Right atrium auricular region (tissue), 2 donors: ENCODE measurements around the gene TTLL6. TPM values are rescaled to one million over a fixed set of nuclear protein-coding genes. Genes with fewer than 3 reads are reported as not detected.
"Not testable (repeated sequence)": the region's sequence is repeated elsewhere in the genome, so short reads cannot be mapped to it uniquely, and the experiment has no call there.

Experiments used
- DNase-seq: peaks from one replicate; pipeline ENCODE4 v3.0.0-alpha.2; 2019; ENCODE audit warnings: low spot score
- H3K27ac ChIP-seq, 2 donors: fragments of 200-600 bp; sonication (generic); 1 replicate in 1 of 2; 2 replicates in 1 of 2; pipeline ENCODE4 v1.5.1; 2016 to 2019
- H3K27me3 ChIP-seq, 2 donors: fragments of 200-600 bp; sonication (generic); one replicate each; pipeline versions ENCODE4 v1.5.1 to v1.6.0; 2017 to 2019
- H3K36me3 ChIP-seq: fragments of 200-600 bp; sonication (generic); one replicate; pipeline ENCODE4 v1.5.1; 2016
- H3K4me1 ChIP-seq, 2 donors: fragments of 200-600 bp; sonication (generic); one replicate each; pipeline versions ENCODE4 v1.5.1 to v1.6.0; 2017 to 2019
- H3K4me3 ChIP-seq, 2 donors: fragments of 200-600 bp; sonication (generic); 1 replicate in 1 of 2; 2 replicates in 1 of 2; pipeline ENCODE4 v1.5.1; 2017 to 2019; ENCODE audit warnings: mild to moderate bottlenecking in 1 of 2, moderate library complexity in 1 of 2
- H3K9me3 ChIP-seq, 2 donors: fragments of 200-600 bp; sonication (generic); one replicate each; pipeline ENCODE4 v1.5.1; 2019
- microRNA counts, 2 donors: library from miRNA; unstranded; fragments of <30 nt; microRNA quantifications; one replicate each; lab custom pipeline; 2016 to 2017
- microRNA-seq, 2 donors: library from miRNA; unstranded; fragments of <30 nt; microRNA quantifications; one replicate each; pipeline ENCODE4, GENCODE V29; 2016 to 2017; ENCODE audit warnings: borderline number of aligned reads in 2 of 2, borderline replicate concordance in 1 of 2
- total RNA-seq, 2 donors: library from RNA; depleted of rRNA; stranded (reverse); fragments of >200 nt; gene quantifications; one replicate each; pipeline ENCODE4 v1.1.0, GENCODE V29; 2016
- TF ChIP-seq, protein P1 (sequence below), 2 donors: fragments of 200-600 bp; sonication (generic); IDR thresholded peaks; one replicate each; pipeline ENCODE4 v1.5.1; 2019; ENCODE audit warnings: antibody characterized with exemption in 2 of 2

Gene TTLL6
- total RNA-seq, 2 donors from 2014 or later = not detected

DNA sequence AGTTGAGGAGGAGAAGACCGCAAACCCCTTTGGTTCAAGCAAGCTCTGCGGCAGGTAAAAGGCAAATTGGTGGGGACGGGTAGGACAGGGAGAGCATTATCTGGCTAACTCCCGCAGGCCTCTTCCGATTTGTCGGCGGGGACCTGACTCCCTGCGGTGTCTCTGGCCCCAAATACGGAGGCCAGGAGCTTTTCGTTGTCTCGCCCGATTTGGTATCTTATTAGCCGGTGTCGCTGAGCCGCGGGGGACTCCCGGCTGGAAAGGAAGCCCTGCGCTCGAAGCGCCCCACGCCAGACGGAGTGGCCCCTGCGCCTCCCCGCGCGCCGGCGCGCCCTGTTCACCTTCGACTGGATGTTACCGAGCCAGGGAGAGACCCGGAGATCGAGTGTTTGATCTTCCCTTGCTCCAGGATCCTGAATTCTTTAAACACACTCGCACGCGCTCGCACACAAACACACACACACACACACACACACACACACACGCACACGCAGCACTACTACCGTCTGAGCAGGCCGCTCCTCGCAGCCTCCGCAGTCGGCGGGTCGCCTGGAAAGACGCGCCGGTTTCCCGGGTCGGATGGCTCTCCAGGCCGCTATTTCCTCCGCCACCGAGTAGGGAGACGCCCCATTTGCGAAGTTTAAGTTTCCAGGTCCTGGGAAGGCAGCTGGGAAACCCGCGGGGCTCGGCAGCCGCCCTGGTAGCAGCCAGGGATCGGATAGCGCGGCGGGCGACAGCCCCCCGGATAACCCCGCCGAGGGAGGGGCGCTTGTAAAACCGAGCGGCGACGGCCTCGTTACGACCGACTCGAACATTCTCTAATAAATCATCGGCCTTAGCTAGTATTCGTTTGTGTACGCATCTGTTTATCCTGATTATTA is 98.0 kb downstream of the TTLL6 start:
- Histone ChIP-seq H3K36me3 (no peaks in the 10 kb centered on the region), H3K4me1 (peaks cover 0 to 24% of the 10 kb centered on the region in 2 donors), H3K4me3 (no peak overlapping the region), H3K27me3 (peaks cover 63 to 76% of the 10 kb centered on the region in 2 donors), H3K27ac (no peak overlapping the region), H3K9me3 (no peaks in the 10 kb centered on the region)
- DNase-seq = no peak
- TF ChIP-seq, protein P1, sequence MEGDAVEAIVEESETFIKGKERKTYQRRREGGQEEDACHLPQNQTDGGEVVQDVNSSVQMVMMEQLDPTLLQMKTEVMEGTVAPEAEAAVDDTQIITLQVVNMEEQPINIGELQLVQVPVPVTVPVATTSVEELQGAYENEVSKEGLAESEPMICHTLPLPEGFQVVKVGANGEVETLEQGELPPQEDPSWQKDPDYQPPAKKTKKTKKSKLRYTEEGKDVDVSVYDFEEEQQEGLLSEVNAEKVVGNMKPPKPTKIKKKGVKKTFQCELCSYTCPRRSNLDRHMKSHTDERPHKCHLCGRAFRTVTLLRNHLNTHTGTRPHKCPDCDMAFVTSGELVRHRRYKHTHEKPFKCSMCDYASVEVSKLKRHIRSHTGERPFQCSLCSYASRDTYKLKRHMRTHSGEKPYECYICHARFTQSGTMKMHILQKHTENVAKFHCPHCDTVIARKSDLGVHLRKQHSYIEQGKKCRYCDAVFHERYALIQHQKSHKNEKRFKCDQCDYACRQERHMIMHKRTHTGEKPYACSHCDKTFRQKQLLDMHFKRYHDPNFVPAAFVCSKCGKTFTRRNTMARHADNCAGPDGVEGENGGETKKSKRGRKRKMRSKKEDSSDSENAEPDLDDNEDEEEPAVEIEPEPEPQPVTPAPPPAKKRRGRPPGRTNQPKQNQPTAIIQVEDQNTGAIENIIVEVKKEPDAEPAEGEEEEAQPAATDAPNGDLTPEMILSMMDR (IDR thresholded peaks at IDR 0.05) = no peak

DNA sequence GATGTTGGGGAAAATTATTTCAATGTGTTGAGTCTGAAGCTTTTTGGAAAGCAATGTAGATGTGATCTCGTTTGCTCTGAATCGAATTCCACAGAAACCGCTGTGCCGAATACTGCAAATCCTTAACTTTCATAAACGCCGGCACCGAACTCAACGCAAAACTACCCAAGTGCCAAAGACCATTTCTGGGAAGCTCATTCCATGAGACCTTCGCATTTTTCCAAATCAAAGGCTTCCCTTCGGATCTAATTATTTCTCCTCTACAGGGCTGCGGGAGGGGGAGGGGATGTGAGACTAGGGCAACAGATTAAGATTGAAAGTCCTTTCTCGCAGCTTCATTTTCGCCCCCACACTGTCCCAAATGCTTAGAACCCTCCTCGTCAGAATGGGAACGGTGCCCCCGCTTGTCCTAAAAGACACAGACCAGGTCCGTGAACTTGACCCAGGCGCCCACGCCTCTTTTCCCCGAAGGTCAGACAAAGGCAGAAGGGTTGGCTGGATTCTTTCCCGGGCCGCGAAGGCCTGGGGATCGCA is 98.7 kb downstream of the TTLL6 start:
- DNase-seq = no peak
- no peak overlapping the region for H3K4me3 ChIP-seq
- no peaks in the 10 kb centered on the region for H3K36me3 ChIP-seq
- H3K4me1 ChIP-seq = peaks cover 0 to 18% of the 10 kb centered on the region in 2 donors
- no peak overlapping the region for H3K27ac ChIP-seq
- TF ChIP-seq, protein P1 (IDR thresholded peaks at IDR 0.05) = no peak
- peaks cover 56 to 69% of the 10 kb centered on the region in 2 donors for H3K27me3 ChIP-seq
- H3K9me3 ChIP-seq = no peaks in the 10 kb centered on the region

DNA sequence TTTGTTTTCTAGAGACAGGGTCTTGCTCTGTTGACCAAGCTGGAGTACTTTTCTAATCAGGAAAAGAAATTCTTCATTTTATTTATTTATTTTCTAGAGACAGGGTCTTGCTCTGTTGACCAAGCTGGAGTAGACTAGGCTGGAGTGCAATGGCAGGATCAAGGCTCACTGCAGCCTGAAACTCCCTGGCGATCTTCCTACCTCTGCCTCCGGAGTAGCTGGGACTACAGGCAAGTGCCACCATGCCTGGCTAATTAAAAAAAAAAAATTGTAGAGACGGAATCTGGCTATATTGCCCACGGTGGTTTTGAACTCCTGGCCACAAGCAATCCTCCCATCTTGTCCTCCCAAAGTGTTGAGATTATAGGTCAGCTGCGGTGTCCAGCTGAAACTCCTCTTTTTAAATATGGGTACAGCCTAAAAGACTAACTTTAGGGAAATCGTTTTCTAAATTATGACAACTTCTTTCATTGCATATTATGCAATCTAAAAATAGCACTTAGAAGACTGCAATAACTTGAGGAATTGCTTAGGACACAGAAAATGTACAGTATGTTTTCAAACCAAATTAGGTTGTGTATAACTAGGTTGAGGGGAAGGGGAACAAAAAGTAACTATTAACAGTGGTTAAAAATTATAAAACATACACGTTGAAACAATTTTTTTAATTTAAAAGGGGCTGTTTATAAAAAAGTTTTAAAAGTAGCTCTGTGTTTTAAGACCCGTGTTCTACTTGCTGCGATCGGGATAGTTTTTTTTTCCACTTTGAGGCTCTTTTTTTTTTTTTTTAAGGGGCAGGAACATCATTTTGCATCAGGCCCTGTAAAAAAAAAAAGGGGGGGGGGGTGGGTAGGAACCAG is 99.4 kb downstream of the TTLL6 start:
- peaks cover 0 to 14% of the 10 kb centered on the region in 2 donors for H3K4me1 ChIP-seq
- H3K27ac ChIP-seq = no peak overlapping the region
- no peak for DNase-seq
- TF ChIP-seq, protein P1 (IDR thresholded peaks at IDR 0.05) = no peak
- H3K9me3 ChIP-seq = no peaks in the 10 kb centered on the region
- H3K4me3 ChIP-seq = no peak overlapping the region
- H3K27me3 ChIP-seq = peaks cover 49 to 63% of the 10 kb centered on the region in 2 donors
- H3K36me3 ChIP-seq = no peaks in the 10 kb centered on the region

DNA sequence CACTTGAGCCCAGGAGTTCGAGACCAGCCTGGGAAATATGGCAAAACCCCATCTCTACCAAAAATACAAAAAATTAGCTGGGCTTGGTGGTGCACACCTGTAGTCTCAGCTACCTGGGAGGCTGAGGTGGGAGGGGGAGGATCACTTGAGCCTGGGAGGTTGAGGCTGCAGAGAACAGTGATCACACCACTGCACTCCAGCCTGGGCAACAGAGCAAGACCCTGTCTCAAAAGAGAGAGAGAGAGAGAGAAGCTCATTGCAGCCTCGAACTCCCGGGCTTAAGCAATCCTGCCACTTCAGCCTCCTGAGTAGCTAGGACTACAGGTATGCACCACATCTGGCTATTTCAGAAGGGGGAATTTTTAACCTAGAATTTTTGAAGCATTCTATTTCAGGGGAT is 100.5 kb downstream of the TTLL6 start:
- Histone ChIP-seq H3K4me1 (peaks cover 0 to 14% of the 10 kb centered on the region in 2 donors), H3K27me3 (peaks cover 40 to 53% of the 10 kb centered on the region in 2 donors)
- H3K36me3 ChIP-seq = not testable (repeated sequence)

DNA sequence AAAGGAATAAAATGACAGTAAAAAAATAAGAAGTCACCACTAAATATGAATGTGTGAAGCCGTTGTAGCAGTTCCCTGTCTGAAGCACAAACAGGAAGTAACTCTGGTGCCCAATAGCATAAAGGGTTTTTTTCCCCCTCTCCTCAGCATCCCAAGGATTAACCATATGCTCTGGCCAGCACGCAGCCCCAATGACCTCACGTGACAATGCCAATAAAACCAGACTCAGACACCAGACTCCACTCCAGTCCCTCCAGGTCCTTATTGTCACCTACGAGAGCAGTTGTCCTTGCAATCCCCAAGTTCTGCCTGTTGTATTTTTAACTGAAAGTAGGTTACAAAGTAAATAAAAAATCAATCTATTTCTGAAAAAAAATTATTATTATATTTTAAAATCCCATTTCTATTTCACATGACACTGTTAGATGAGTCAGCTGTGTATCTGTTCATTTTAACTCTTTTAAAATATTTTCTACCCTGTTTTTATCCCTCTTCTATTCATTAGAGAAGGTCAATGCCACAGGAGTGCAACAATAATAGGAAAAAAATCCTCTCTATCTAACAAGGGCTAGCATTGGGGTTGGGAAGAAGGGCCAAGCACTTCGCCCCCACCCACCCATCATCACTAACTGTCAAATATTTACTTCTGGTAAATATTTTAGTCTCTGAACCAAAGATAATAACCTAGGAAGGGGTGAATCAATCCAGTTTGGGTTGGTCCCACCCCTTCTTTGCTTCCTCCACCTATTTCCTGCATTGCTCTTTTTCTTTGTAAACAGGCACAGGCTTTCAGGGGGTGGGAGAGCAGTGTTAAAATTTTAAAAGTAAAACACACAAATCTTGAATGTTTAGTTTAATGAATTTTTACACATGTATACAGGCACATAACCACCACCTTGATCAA is 101.3 kb downstream of the TTLL6 start:
- TF ChIP-seq, protein P1 (IDR thresholded peaks at IDR 0.05) = no peak
- no peak for DNase-seq
- no peaks in the 10 kb centered on the region for H3K9me3 ChIP-seq
- no peak overlapping the region for H3K27ac ChIP-seq
- H3K4me1 ChIP-seq = peaks cover 0 to 14% of the 10 kb centered on the region in 2 donors
- no peaks in the 10 kb centered on the region for H3K36me3 ChIP-seq
- H3K27me3 ChIP-seq = peaks cover 33 to 46% of the 10 kb centered on the region in 2 donors
- no peak overlapping the region for H3K4me3 ChIP-seq

More for the DNA sequence above, 100.5 kb downstream of the TTLL6 start:
- H3K4me3 ChIP-seq, H3K27ac ChIP-seq, DNase-seq, H3K9me3 ChIP-seq: not testable (repeated sequence)

MicroRNAs encoded within 50 kb of the gene (microRNA counts, 767-probe panel; counts per million panel counts)
- 0 to 961 counts per million in 2 donors for microRNA hsa-miR-3185 (lab: Ali Mortazavi, UCI)

Small RNA genes lying within 50 kb of the gene (microRNA-seq; reads per million reads assigned to microRNA genes)
- gene MIR3185 = 0 reads per million in 2 donors

Other genes with a start within 250 kb of the TTLL6 start
- 1 to 10 TPM in 1 of 2 donors, under 1 TPM in 1; 0.52 to 1.0 TPM for gene HOXB4, start 238.9 kb downstream of the TTLL6 start, total RNA-seq
- 1 to 10 TPM in 1 of 2 donors, under 1 TPM in 1; 0.82 to 1.2 TPM for gene HOXB3, start 227.0 kb downstream of the TTLL6 start, total RNA-seq
- not detected for gene HOXB5, start 223.4 kb downstream of the TTLL6 start, total RNA-seq
- 1 to 10 TPM in 1 of 2 donors, under 1 TPM in 1; 0.82 to 2.6 TPM for gene HOXB6, start 212.2 kb downstream of the TTLL6 start, total RNA-seq
- gene HOXB7, start 206.2 kb downstream of the TTLL6 start, total RNA-seq = under 1 TPM; 0.24 to 0.78 TPM
- gene HOXB8, start 201.9 kb downstream of the TTLL6 start, total RNA-seq = not detected
- not detected for gene HOXB9, start 190.9 kb downstream of the TTLL6 start, total RNA-seq
- gene PRAC1, start 94.7 kb downstream of the TTLL6 start, total RNA-seq = not detected
- not detected for gene PRAC2, start 94.0 kb downstream of the TTLL6 start, total RNA-seq
- gene HOXB13, start 88.5 kb downstream of the TTLL6 start, total RNA-seq = not detected
- 100 to 1,000 TPM; 112 to 152 TPM for gene CALCOCO2, start 13.8 kb upstream of the TTLL6 start, total RNA-seq
- gene ATP5MC1, start 75.6 kb upstream of the TTLL6 start, total RNA-seq = 1,000 to 10,000 TPM in 1 of 2 donors, 100 to 1,000 TPM in 1; 419 to 1,068 TPM
- 10 to 100 TPM; 42.7 to 51.8 TPM for gene UBE2Z, start 91.2 kb upstream of the TTLL6 start, total RNA-seq
- 10 to 100 TPM; 67.2 to 91.6 TPM for gene SNF8, start 127.6 kb upstream of the TTLL6 start, total RNA-seq
- not detected for gene GIP, start 151.4 kb upstream of the TTLL6 start, total RNA-seq
- not detected for gene IGF2BP1, start 180.2 kb upstream of the TTLL6 start, total RNA-seq